ENCODE results near the gene HSBP1L1.

DNA sequence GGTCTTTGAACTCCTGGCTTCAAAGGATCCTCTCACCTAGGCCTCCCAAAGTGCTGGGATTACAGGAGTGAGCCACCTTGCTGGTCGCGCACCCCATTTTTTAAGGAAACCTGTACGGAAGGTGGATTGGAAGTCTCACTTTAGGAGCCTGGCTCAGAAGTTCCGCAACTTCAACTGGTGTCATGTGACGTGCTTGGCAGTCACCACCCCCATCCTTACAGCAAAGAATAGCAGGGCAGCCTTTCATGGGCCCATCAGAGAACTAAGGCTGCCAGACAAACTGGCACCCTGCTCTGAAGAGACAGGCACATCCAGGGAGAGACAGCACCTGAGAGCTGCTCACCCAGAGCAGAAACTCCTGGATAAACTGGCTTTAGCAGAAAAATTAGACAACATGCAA lies 9.7 kb upstream of the HSBP1L1 start:
- TF ChIP-seq SUZ12 (IDR thresholded peaks at IDR 0.05; ENCODE audit: extremely low read depth, insufficient read depth, insufficient read length) (no peak), ZNF274 (IDR thresholded peaks at IDR 0.05; ENCODE audit: low read depth, low read length) (no peak)

Data from NT2/D1 (cell line).